Stimulated activated CD8-positive, alpha-beta memory T cell treated with anti-CD3 and anti-CD28 coated beads, Interleukin-12 subunit alpha, Interleukin-12 subunit beta, amount 100 ng/mL, for 24 hours (primary cell): ENCODE results near the gene ILDR1.

Experiments
- DNase-seq: peaks from one replicate; pipeline ENCODE4 v3.0.0-alpha.2; 2020; ENCODE audit errors: extremely low read depth

Gene ILDR1

GRCh38 chr3:121994551-121994950 lies 27.5 kb downstream of the ILDR1 start:
- no peak for DNase-seq

GRCh38 chr3:121992601-121993560 lies 29.2 kb downstream of the ILDR1 start:
- no peak for DNase-seq

GRCh38 chr3:121989943-121990342 lies 32.1 kb downstream of the ILDR1 start:
- no peak for DNase-seq

GRCh38 chr3:121988146-121988545 lies 33.9 kb downstream of the ILDR1 start:
- no peak for DNase-seq

- no peak for DNase-seq
Measured at GRCh38 chr3:121985846-121986245, 36.2 kb downstream of the ILDR1 start.

- no peak for DNase-seq
Measured at GRCh38 chr3:121981473-121981872, 40.6 kb downstream of the ILDR1 start.

GRCh38 chr3:121980450-121980796 lies 41.6 kb downstream of the ILDR1 start:
- no peak for DNase-seq

GRCh38 chr3:121979734-121980449 lies 42.2 kb downstream of the ILDR1 start:
- no peak for DNase-seq

GRCh38 chr3:121979246-121979645 lies 42.8 kb downstream of the ILDR1 start:
- no peak for DNase-seq

GRCh38 chr3:121976727-121977126 lies 45.3 kb downstream of the ILDR1 start:
- DNase-seq = no peak

GRCh38 chr3:121975702-121976302 lies 46.2 kb downstream of the ILDR1 start:
- DNase-seq = no peak

- DNase-seq = no peak
Measured at GRCh38 chr3:121974601-121975111, 47.4 kb downstream of the ILDR1 start.

GRCh38 chr3:121970047-121970446 lies 52.0 kb downstream of the ILDR1 start:
- DNase-seq = no peak

GRCh38 chr3:121969631-121970030 lies 52.4 kb downstream of the ILDR1 start:
- DNase-seq = no peak

GRCh38 chr3:121963608-121964007 lies 58.4 kb downstream of the ILDR1 start:
- DNase-seq = no peak

- DNase-seq = no peak
Measured at GRCh38 chr3:121962443-121962842, 59.6 kb downstream of the ILDR1 start.

GRCh38 chr3:121961283-121961682 lies 60.8 kb downstream of the ILDR1 start:
- no peak for DNase-seq

GRCh38 chr3:121958801-121959200 lies 63.2 kb downstream of the ILDR1 start:
- no peak for DNase-seq

GRCh38 chr3:121957674-121958415 lies 64.2 kb downstream of the ILDR1 start:
- no peak for DNase-seq

GRCh38 chr3:121956363-121956762 lies 65.7 kb downstream of the ILDR1 start:
- no peak for DNase-seq

GRCh38 chr3:121951291-121951919 lies 70.6 kb downstream of the ILDR1 start:
- no peak for DNase-seq
